OCI-LY7 (cell line): ENCODE data around the gene AMDHD1.

Experiments used
- EZH2phosphoT487 ChIP-seq: fragments of 200-600 bp; sonication (generic); IDR thresholded peaks from 2 replicates; pipeline ENCODE4 v1.6.1; 2018; ENCODE audit warnings: low read depth, borderline replicate concordance, mild to moderate bottlenecking, mixed run types, antibody characterized with exemption, low read length, moderate library complexity, mixed read lengths
- TF ChIP-seq, protein P1 (sequence below): fragments of 200-600 bp; sonication (generic); conservative IDR thresholded peaks from 2 replicates; pipeline ENCODE4 v1.5.1; 2014; ENCODE audit warnings: mild to moderate bottlenecking, antibody characterized with exemption, low read length, moderate library complexity, mixed read lengths

DNA sequence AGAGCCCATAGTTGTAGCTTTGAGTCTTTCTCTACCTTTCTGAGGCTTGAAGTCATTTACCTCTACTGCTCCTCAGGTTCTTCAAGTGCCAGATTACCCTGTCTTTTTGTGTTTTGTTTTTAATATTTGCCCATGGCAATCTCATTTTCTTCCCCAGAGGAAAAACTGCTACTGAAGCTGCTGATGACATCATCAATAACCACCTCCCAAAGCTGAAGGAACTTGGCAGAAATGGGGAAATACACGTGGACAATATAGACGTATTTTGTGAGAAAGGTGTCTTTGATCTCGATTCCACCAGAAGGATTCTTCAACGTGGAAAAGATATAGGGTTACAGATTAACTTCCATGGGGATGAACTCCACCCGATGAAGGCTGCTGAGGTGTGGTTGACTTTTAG lies 17.1 kb downstream of the AMDHD1 start:
- TF ChIP-seq, protein P1, sequence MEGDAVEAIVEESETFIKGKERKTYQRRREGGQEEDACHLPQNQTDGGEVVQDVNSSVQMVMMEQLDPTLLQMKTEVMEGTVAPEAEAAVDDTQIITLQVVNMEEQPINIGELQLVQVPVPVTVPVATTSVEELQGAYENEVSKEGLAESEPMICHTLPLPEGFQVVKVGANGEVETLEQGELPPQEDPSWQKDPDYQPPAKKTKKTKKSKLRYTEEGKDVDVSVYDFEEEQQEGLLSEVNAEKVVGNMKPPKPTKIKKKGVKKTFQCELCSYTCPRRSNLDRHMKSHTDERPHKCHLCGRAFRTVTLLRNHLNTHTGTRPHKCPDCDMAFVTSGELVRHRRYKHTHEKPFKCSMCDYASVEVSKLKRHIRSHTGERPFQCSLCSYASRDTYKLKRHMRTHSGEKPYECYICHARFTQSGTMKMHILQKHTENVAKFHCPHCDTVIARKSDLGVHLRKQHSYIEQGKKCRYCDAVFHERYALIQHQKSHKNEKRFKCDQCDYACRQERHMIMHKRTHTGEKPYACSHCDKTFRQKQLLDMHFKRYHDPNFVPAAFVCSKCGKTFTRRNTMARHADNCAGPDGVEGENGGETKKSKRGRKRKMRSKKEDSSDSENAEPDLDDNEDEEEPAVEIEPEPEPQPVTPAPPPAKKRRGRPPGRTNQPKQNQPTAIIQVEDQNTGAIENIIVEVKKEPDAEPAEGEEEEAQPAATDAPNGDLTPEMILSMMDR: no peak
- TF ChIP-seq EZH2phosphoT487: no peak
